ENCODE results near the gene ELAVL3.
A peak's percentile ranks its signal among the peaks of the same experiment; 100 is the strongest.

ELAVL3 gene

GRCh38 chr19:11405846-11406643 lies 74.8 kb downstream of the ELAVL3 start:
- peak in 1 of 4 experiments; percentile 30 for DNase-seq

DNA sequence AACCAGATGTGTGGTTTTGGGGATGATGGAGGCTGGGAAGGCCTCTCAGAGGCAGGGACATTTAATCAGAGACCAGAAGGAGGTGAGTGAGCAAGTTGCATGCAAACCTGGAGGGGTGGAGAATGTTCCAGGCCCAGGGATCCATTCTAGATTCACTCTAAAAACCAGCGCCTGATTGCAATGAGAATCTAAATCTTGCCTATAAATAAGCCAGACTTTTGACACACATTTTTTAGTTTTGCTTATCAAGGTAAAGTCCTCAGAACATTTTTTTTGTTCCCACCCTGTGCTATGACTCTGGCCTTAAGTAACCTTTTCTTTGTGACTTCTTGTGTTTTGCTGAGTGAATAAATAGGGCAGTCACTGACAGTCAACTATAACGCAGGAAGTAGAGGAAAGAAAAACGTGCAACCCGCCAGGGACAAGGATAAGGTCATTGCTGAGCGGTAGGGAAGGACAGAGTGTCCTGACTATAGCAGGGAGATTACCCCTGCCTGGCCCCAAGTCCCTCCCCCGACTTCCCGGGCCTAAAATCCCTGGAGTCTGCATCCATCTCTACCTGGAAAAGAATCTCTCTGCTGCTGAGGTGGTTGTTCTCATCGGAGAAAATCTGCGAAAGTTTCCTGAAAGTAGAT lies 76.1 kb downstream of the ELAVL3 start:
- DNase-seq: no peak

DNA sequence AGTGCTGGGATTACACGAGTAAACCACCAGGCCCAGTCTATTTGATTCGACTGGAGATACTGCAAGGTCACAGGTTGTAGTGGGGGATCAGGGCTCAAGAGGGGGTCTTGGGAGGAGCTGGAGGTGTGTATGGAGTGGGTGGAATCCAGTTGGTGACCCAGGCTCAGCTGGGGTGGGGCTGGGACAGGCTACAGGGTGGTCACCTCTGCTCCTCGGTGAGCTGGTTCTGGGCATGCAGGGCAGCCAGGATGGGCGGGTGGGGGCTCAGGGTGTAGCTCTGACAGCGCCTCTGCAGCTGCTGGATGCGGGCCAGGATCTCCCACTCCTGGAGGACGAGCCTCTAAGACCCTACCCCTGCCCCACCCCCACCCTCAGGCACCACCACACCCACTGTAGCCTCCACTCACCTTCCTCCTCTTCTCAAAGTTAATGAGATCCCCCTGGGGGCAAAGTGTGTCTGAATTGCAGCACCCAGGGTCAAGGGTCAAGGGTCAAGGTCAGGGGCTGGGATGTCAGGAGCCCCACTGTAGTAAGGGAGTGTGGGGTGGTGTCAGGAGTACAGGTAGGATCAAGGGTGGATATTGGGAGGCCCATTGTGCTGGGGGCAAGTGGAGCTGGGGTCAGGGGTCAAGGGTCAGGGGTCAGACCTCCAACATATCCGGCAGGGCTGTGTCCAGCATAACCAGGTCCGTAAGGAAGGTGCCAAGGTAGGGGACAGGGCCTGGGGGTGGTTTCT lies 78.9 kb downstream of the ELAVL3 start:
- DNase-seq: no peak

Measured in activated naive CD4-positive, alpha-beta T cell (primary cell).